Measurements from ENCODE around the gene TSPAN13.

Gene TSPAN13

GRCh38 chr7:16785321-16785720 lies 31.8 kb downstream of the TSPAN13 start:
- H3K27me3 ChIP-seq (ENCODE audit: control insufficient read depth in 5 of 5, insufficient read depth in 4 of 5, low read length in 5 of 5): no peaks in the 10 kb centered on the region
- H3K36me3 ChIP-seq (ENCODE audit: control insufficient read depth in 5 of 5, insufficient read depth in 5 of 5, low read length in 5 of 5): peaks cover 0 to 14% (median 0%) of the 10 kb centered on the region in 5 donors
- H3K27ac ChIP-seq (ENCODE audit: low read depth, low read length): no peak overlapping the region
- H3K9ac ChIP-seq (ENCODE audit: low read length in 5 of 5): no peak overlapping the region
- no peaks in the 10 kb centered on the region for H3K4me1 ChIP-seq (ENCODE audit: control insufficient read depth in 5 of 5, insufficient read depth in 5 of 5, low read length in 5 of 5)
- no peaks in the 10 kb centered on the region for H3K9me3 ChIP-seq (ENCODE audit: control insufficient read depth in 5 of 5, low read length in 5 of 5)
- no peak overlapping the region for H3K4me3 ChIP-seq (ENCODE audit: low read depth in 1 of 5, low read length in 5 of 5)

GRCh38 chr7:16785846-16786245 lies 32.3 kb downstream of the TSPAN13 start:
- no peak overlapping the region for H3K27ac ChIP-seq (ENCODE audit: low read depth, low read length)
- H3K4me1 ChIP-seq (ENCODE audit: control insufficient read depth in 5 of 5, insufficient read depth in 5 of 5, low read length in 5 of 5): no peaks in the 10 kb centered on the region
- H3K36me3 ChIP-seq (ENCODE audit: control insufficient read depth in 5 of 5, insufficient read depth in 5 of 5, low read length in 5 of 5): peaks cover 0 to 14% (median 0%) of the 10 kb centered on the region in 5 donors
- no peak overlapping the region for H3K4me3 ChIP-seq (ENCODE audit: low read depth in 1 of 5, low read length in 5 of 5)
- H3K9ac ChIP-seq (ENCODE audit: low read length in 5 of 5): no peak overlapping the region
- no peaks in the 10 kb centered on the region for H3K9me3 ChIP-seq (ENCODE audit: control insufficient read depth in 5 of 5, low read length in 5 of 5)
- H3K27me3 ChIP-seq (ENCODE audit: control insufficient read depth in 5 of 5, insufficient read depth in 4 of 5, low read length in 5 of 5): no peaks in the 10 kb centered on the region

- no peaks in the 10 kb centered on the region for H3K9me3 ChIP-seq (ENCODE audit: control insufficient read depth in 5 of 5, low read length in 5 of 5)
- H3K9ac ChIP-seq (ENCODE audit: low read length in 5 of 5): no peak overlapping the region
- no peaks in the 10 kb centered on the region for H3K27me3 ChIP-seq (ENCODE audit: control insufficient read depth in 5 of 5, insufficient read depth in 4 of 5, low read length in 5 of 5)
- H3K4me3 ChIP-seq (ENCODE audit: low read depth in 1 of 5, low read length in 5 of 5): no peak overlapping the region
- H3K36me3 ChIP-seq (ENCODE audit: control insufficient read depth in 5 of 5, insufficient read depth in 5 of 5, low read length in 5 of 5): peaks cover 0 to 14% (median 0%) of the 10 kb centered on the region in 5 donors
- no peaks in the 10 kb centered on the region for H3K4me1 ChIP-seq (ENCODE audit: control insufficient read depth in 5 of 5, insufficient read depth in 5 of 5, low read length in 5 of 5)
- H3K27ac ChIP-seq (ENCODE audit: low read depth, low read length): no peak overlapping the region
These were observed 32.7 kb downstream of the TSPAN13 start for GRCh38 chr7:16786257-16786656.

GRCh38 chr7:16787127-16787526 lies 33.6 kb downstream of the TSPAN13 start:
- Histone ChIP-seq H3K36me3 (ENCODE audit: control insufficient read depth in 5 of 5, insufficient read depth in 5 of 5, low read length in 5 of 5) (peaks cover 0 to 9% (median 0%) of the 10 kb centered on the region in 5 donors), H3K9ac (ENCODE audit: low read length in 5 of 5) (no peak overlapping the region), H3K27me3 (ENCODE audit: control insufficient read depth in 5 of 5, insufficient read depth in 4 of 5, low read length in 5 of 5) (no peaks in the 10 kb centered on the region), H3K27ac (ENCODE audit: low read depth, low read length) (no peak overlapping the region), H3K4me1 (ENCODE audit: control insufficient read depth in 5 of 5, insufficient read depth in 5 of 5, low read length in 5 of 5) (no peaks in the 10 kb centered on the region), H3K4me3 (ENCODE audit: low read depth in 1 of 5, low read length in 5 of 5) (no peak overlapping the region), H3K9me3 (ENCODE audit: control insufficient read depth in 5 of 5, low read length in 5 of 5) (no peaks in the 10 kb centered on the region)

GRCh38 chr7:16791071-16791470 lies 37.5 kb downstream of the TSPAN13 start:
- Histone ChIP-seq H3K9me3 (ENCODE audit: control insufficient read depth in 5 of 5, low read length in 5 of 5) (no peaks in the 10 kb centered on the region), H3K4me3 (ENCODE audit: low read depth in 1 of 5, low read length in 5 of 5) (no peak overlapping the region), H3K4me1 (ENCODE audit: control insufficient read depth in 5 of 5, insufficient read depth in 5 of 5, low read length in 5 of 5) (no peaks in the 10 kb centered on the region)

GRCh38 chr7:16791905-16792698 lies 38.5 kb downstream of the TSPAN13 start:
- no peak overlapping the region for H3K4me3 ChIP-seq (ENCODE audit: low read depth in 1 of 5, low read length in 5 of 5)

More at GRCh38 chr7:16791071-16791470, 37.5 kb downstream of the TSPAN13 start:
- H3K36me3 ChIP-seq (ENCODE audit: control insufficient read depth in 5 of 5, insufficient read depth in 5 of 5, low read length in 5 of 5): peaks cover 0 to 3% (median 0%) of the 10 kb centered on the region in 5 donors
- H3K27me3 ChIP-seq (ENCODE audit: control insufficient read depth in 5 of 5, insufficient read depth in 4 of 5, low read length in 5 of 5): no peaks in the 10 kb centered on the region
- no peak overlapping the region for H3K9ac ChIP-seq (ENCODE audit: low read length in 5 of 5)
- no peak overlapping the region for H3K27ac ChIP-seq (ENCODE audit: low read depth, low read length)

GRCh38 chr7:16794986-16795385 lies 41.4 kb downstream of the TSPAN13 start:
- Histone ChIP-seq H3K9me3 (ENCODE audit: control insufficient read depth in 5 of 5, low read length in 5 of 5) (no peaks in the 10 kb centered on the region), H3K27me3 (ENCODE audit: control insufficient read depth in 5 of 5, insufficient read depth in 4 of 5, low read length in 5 of 5) (no peaks in the 10 kb centered on the region), H3K4me1 (ENCODE audit: control insufficient read depth in 5 of 5, insufficient read depth in 5 of 5, low read length in 5 of 5) (no peaks in the 10 kb centered on the region), H3K9ac (ENCODE audit: low read length in 5 of 5) (no peak overlapping the region), H3K4me3 (ENCODE audit: low read depth in 1 of 5, low read length in 5 of 5) (no peak overlapping the region), H3K27ac (ENCODE audit: low read depth, low read length) (no peak overlapping the region), H3K36me3 (ENCODE audit: control insufficient read depth in 5 of 5, insufficient read depth in 5 of 5, low read length in 5 of 5) (peaks cover 0 to 3% (median 0%) of the 10 kb centered on the region in 5 donors)

More at GRCh38 chr7:16791905-16792698, 38.5 kb downstream of the TSPAN13 start:
- Histone ChIP-seq H3K27ac (ENCODE audit: low read depth, low read length) (no peak overlapping the region), H3K9me3 (ENCODE audit: control insufficient read depth in 5 of 5, low read length in 5 of 5) (no peaks in the 10 kb centered on the region), H3K36me3 (ENCODE audit: control insufficient read depth in 5 of 5, insufficient read depth in 5 of 5, low read length in 5 of 5) (peaks cover 0 to 3% (median 0%) of the 10 kb centered on the region in 5 donors), H3K27me3 (ENCODE audit: control insufficient read depth in 5 of 5, insufficient read depth in 4 of 5, low read length in 5 of 5) (no peaks in the 10 kb centered on the region), H3K9ac (ENCODE audit: low read length in 5 of 5) (no peak overlapping the region), H3K4me1 (ENCODE audit: control insufficient read depth in 5 of 5, insufficient read depth in 5 of 5, low read length in 5 of 5) (no peaks in the 10 kb centered on the region)

- no peak overlapping the region for H3K9ac ChIP-seq (ENCODE audit: low read length in 5 of 5)
- no peaks in the 10 kb centered on the region for H3K27me3 ChIP-seq (ENCODE audit: control insufficient read depth in 5 of 5, insufficient read depth in 4 of 5, low read length in 5 of 5)
- H3K36me3 ChIP-seq (ENCODE audit: control insufficient read depth in 5 of 5, insufficient read depth in 5 of 5, low read length in 5 of 5): peaks cover 0 to 3% (median 0%) of the 10 kb centered on the region in 5 donors
- no peaks in the 10 kb centered on the region for H3K4me1 ChIP-seq (ENCODE audit: control insufficient read depth in 5 of 5, insufficient read depth in 5 of 5, low read length in 5 of 5)
- no peak overlapping the region for H3K4me3 ChIP-seq (ENCODE audit: low read depth in 1 of 5, low read length in 5 of 5)
- H3K9me3 ChIP-seq (ENCODE audit: control insufficient read depth in 5 of 5, low read length in 5 of 5): no peaks in the 10 kb centered on the region
- H3K27ac ChIP-seq (ENCODE audit: low read depth, low read length): no peak overlapping the region
These were observed 42.1 kb downstream of the TSPAN13 start for GRCh38 chr7:16795624-16796023.

GRCh38 chr7:16801111-16801542 lies 47.6 kb downstream of the TSPAN13 start:
- Histone ChIP-seq H3K27me3 (ENCODE audit: control insufficient read depth in 5 of 5, insufficient read depth in 4 of 5, low read length in 5 of 5) (no peaks in the 10 kb centered on the region), H3K4me1 (ENCODE audit: control insufficient read depth in 5 of 5, insufficient read depth in 5 of 5, low read length in 5 of 5) (no peaks in the 10 kb centered on the region), H3K9me3 (ENCODE audit: control insufficient read depth in 5 of 5, low read length in 5 of 5) (no peaks in the 10 kb centered on the region), H3K9ac (ENCODE audit: low read length in 5 of 5) (no peak overlapping the region), H3K27ac (ENCODE audit: low read depth, low read length) (no peak overlapping the region), H3K36me3 (ENCODE audit: control insufficient read depth in 5 of 5, insufficient read depth in 5 of 5, low read length in 5 of 5) (no peaks in the 10 kb centered on the region), H3K4me3 (ENCODE audit: low read depth in 1 of 5, low read length in 5 of 5) (no peak overlapping the region)

- Histone ChIP-seq H3K9me3 (ENCODE audit: control insufficient read depth in 5 of 5, low read length in 5 of 5) (no peaks in the 10 kb centered on the region), H3K27ac (ENCODE audit: low read depth, low read length) (no peak overlapping the region), H3K27me3 (ENCODE audit: control insufficient read depth in 5 of 5, insufficient read depth in 4 of 5, low read length in 5 of 5) (no peaks in the 10 kb centered on the region), H3K36me3 (ENCODE audit: control insufficient read depth in 5 of 5, insufficient read depth in 5 of 5, low read length in 5 of 5) (no peaks in the 10 kb centered on the region), H3K4me3 (ENCODE audit: low read depth in 1 of 5, low read length in 5 of 5) (no peak overlapping the region), H3K9ac (ENCODE audit: low read length in 5 of 5) (no peak overlapping the region), H3K4me1 (ENCODE audit: control insufficient read depth in 5 of 5, insufficient read depth in 5 of 5, low read length in 5 of 5) (no peaks in the 10 kb centered on the region)
These were observed 48.0 kb downstream of the TSPAN13 start for GRCh38 chr7:16801579-16801978.

Data from subcutaneous abdominal adipose tissue (tissue), 5 donors.